Mesodermal cell (in vitro differentiated cells): ENCODE data around the gene CACNB1.
"Not testable (repeated sequence)": the region's sequence is repeated elsewhere in the genome, so short reads cannot be mapped to it uniquely, and the experiment has no call there.

Source experiments
- H3K27ac ChIP-seq: 2 replicates; pipeline ENCODE4 v1.7.0; 2013; ENCODE audit warnings: mild to moderate bottlenecking, low read depth, low read length, moderate library complexity; ENCODE audit not compliant: severe bottlenecking
- H3K36me3 ChIP-seq: 2 replicates; pipeline ENCODE4 v1.7.1; 2013; ENCODE audit warnings: mild to moderate bottlenecking, low read length, moderate library complexity; ENCODE audit not compliant: control insufficient read depth, insufficient read depth
- H3K4me1 ChIP-seq: one replicate; pipeline ENCODE4 v1.7.1; 2013; ENCODE audit warnings: mild to moderate bottlenecking, low read length; ENCODE audit not compliant: insufficient read depth, control insufficient read depth, poor library complexity, severe bottlenecking
- H3K4me3 ChIP-seq: 2 replicates; pipeline ENCODE4 v1.7.0; 2013; ENCODE audit warnings: low read length, control low read depth, mild to moderate bottlenecking; ENCODE audit not compliant: insufficient read depth, poor library complexity, severe bottlenecking; ENCODE audit errors: extremely low read depth
- H3K9me3 ChIP-seq: 2 replicates; pipeline ENCODE4 v1.7.1; 2013; ENCODE audit warnings: mild to moderate bottlenecking, low read length, moderate library complexity; ENCODE audit not compliant: control insufficient read depth
- WGBS, 2 experiments: methylation state at CpG; one replicate each; pipeline ENCODE4 v1.1.5; 2013; ENCODE audit warnings: missing lambda C conversion rate in 2 of 2; ENCODE audit not compliant: insufficient coverage in 2 of 2; 5-methylcytosine and 5-hydroxymethylcytosine counted together

Gene CACNB1

GRCh38 chr17:39173526-39174274 lies 23.8 kb downstream of the CACNB1 start:
- Histone ChIP-seq H3K27ac (no peak overlapping the region), H3K4me1 (peaks cover 14% of the 10 kb centered on the region), H3K4me3 (no peak overlapping the region), H3K9me3 (no peaks in the 10 kb centered on the region), H3K36me3 (peaks cover 30% of the 10 kb centered on the region)
- WGBS, 2 experiments, result 85 to 89% methylated on average over 6 to 9 of the region's 10 CpGs

- 83 to 88% methylated on average over 1 of the region's 5 CpGs for WGBS, 2 experiments
Observed at GRCh38 chr17:39173080-39173479, 24.4 kb downstream of the CACNB1 start.

GRCh38 chr17:39171933-39172332 lies 25.5 kb downstream of the CACNB1 start:
- Histone ChIP-seq H3K27ac (no peak overlapping the region), H3K4me3 (no peak overlapping the region), H3K9me3 (no peaks in the 10 kb centered on the region), H3K4me1 (peaks cover 20% of the 10 kb centered on the region), H3K36me3 (peaks cover 16% of the 10 kb centered on the region)
- 95 to 96% methylated on average over 4 of the region's 5 CpGs for WGBS, 2 experiments

More at GRCh38 chr17:39173080-39173479, 24.4 kb downstream of the CACNB1 start:
- H3K4me3 ChIP-seq, result no peak overlapping the region
- H3K9me3 ChIP-seq, result no peaks in the 10 kb centered on the region
- peaks cover 28% of the 10 kb centered on the region for H3K36me3 ChIP-seq
- H3K4me1 ChIP-seq, result peaks cover 14% of the 10 kb centered on the region
- no peak overlapping the region for H3K27ac ChIP-seq

- peaks cover 13% of the 10 kb centered on the region for H3K4me1 ChIP-seq
- H3K27ac ChIP-seq, result no peak overlapping the region
- H3K4me3 ChIP-seq, result no peak overlapping the region
- WGBS, 2 experiments, result 84 to 100% methylated on average over 2 to 4 of the region's 6 CpGs
- no peaks in the 10 kb centered on the region for H3K9me3 ChIP-seq
- H3K36me3 ChIP-seq, result peaks cover 5% of the 10 kb centered on the region
Observed at GRCh38 chr17:39170558-39170957, 26.9 kb downstream of the CACNB1 start.

GRCh38 chr17:39170109-39170508 lies 27.4 kb downstream of the CACNB1 start:
- Histone ChIP-seq H3K36me3 (peaks cover under 1% of the 10 kb centered on the region), H3K4me1 (peaks cover 9% of the 10 kb centered on the region), H3K4me3 (no peak overlapping the region), H3K9me3 (no peaks in the 10 kb centered on the region), H3K27ac (no peak overlapping the region)
- WGBS, 2 experiments, result 83 to 91% methylated on average over 2 to 4 of the region's 4 CpGs

- no peak overlapping the region for H3K27ac ChIP-seq
- H3K36me3 ChIP-seq, result no peaks in the 10 kb centered on the region
- H3K4me3 ChIP-seq, result no peak overlapping the region
- WGBS, 2 experiments, result 90 to 95% methylated on average over 2 of the region's 3 CpGs
- peaks cover 6% of the 10 kb centered on the region for H3K4me1 ChIP-seq
- no peaks in the 10 kb centered on the region for H3K9me3 ChIP-seq
Observed at GRCh38 chr17:39169518-39169917, 28.0 kb downstream of the CACNB1 start.

GRCh38 chr17:39169101-39169500 lies 28.4 kb downstream of the CACNB1 start:
- peaks cover 6% of the 10 kb centered on the region for H3K4me1 ChIP-seq
- 95 to 98% methylated on average over 10 to 13 of the region's 14 CpGs for WGBS, 2 experiments
- no peaks in the 10 kb centered on the region for H3K36me3 ChIP-seq

GRCh38 chr17:39168503-39168902 lies 29.0 kb downstream of the CACNB1 start:
- not testable (repeated sequence) for H3K36me3 ChIP-seq, H3K9me3 ChIP-seq, H3K4me3 ChIP-seq, H3K27ac ChIP-seq, H3K4me1 ChIP-seq
- 92 to 96% methylated on average over 7 to 9 of the region's 10 CpGs for WGBS, 2 experiments

More at GRCh38 chr17:39169101-39169500, 28.4 kb downstream of the CACNB1 start:
- Histone ChIP-seq H3K4me3 (no peak overlapping the region), H3K27ac (no peak overlapping the region), H3K9me3 (no peaks in the 10 kb centered on the region)

- WGBS, 2 experiments, result 69% methylated on average over 2 of the region's 2 CpGs; no CpG with 5 or more reads in 1 of the 2 experiments
- H3K4me3 ChIP-seq, result no peak overlapping the region
- H3K36me3 ChIP-seq, result no peaks in the 10 kb centered on the region
Observed at GRCh38 chr17:39167476-39167875, 30.0 kb downstream of the CACNB1 start.

GRCh38 chr17:39166437-39167335 lies 30.8 kb downstream of the CACNB1 start:
- Histone ChIP-seq H3K9me3 (no peaks in the 10 kb centered on the region), H3K27ac (no peak overlapping the region), H3K4me3 (no peak overlapping the region), H3K4me1 (peaks cover 6% of the 10 kb centered on the region), H3K36me3 (no peaks in the 10 kb centered on the region)
- 68% methylated on average over 5 of the region's 7 CpGs for WGBS, 2 experiments

More at GRCh38 chr17:39167476-39167875, 30.0 kb downstream of the CACNB1 start:
- H3K4me1 ChIP-seq, result peaks cover 6% of the 10 kb centered on the region
- H3K27ac ChIP-seq, result no peak overlapping the region
- H3K9me3 ChIP-seq, result no peaks in the 10 kb centered on the region
